Measurements from ENCODE around the gene PARD3.

DNA sequence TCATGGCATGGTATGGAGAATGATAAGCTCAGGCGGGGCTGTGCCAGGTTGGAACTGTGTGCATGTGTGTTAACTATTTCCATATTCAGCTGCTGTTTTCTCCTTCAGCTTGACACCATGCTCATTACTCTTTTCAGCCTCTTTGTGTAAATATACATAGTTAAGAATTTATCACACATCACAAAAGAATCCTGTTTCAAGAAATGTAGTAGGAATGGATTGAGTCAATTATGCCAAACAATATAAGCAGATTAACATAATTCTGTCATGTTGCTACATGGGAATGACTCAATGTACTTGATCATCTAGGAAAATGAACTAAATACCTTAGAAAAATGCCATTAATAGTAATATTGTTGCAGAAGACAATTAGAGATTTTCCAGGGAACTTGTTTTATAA, 687.4 kb downstream of the PARD3 start:
- no peak for TF ChIP-seq JUN (CRISPR knock-in tag; IDR thresholded peaks at IDR 0.05)
- no peak for TF ChIP-seq NFYB (CRISPR knock-in tag; conservative IDR thresholded peaks at IDR 0.05; ENCODE audit: low read depth)
- TF ChIP-seq, protein P1, sequence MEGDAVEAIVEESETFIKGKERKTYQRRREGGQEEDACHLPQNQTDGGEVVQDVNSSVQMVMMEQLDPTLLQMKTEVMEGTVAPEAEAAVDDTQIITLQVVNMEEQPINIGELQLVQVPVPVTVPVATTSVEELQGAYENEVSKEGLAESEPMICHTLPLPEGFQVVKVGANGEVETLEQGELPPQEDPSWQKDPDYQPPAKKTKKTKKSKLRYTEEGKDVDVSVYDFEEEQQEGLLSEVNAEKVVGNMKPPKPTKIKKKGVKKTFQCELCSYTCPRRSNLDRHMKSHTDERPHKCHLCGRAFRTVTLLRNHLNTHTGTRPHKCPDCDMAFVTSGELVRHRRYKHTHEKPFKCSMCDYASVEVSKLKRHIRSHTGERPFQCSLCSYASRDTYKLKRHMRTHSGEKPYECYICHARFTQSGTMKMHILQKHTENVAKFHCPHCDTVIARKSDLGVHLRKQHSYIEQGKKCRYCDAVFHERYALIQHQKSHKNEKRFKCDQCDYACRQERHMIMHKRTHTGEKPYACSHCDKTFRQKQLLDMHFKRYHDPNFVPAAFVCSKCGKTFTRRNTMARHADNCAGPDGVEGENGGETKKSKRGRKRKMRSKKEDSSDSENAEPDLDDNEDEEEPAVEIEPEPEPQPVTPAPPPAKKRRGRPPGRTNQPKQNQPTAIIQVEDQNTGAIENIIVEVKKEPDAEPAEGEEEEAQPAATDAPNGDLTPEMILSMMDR (IDR thresholded peaks at IDR 0.05), result no peak
- TF ChIP-seq ZNF232 (CRISPR knock-in tag; IDR thresholded peaks at IDR 0.05), result no peak
- TF ChIP-seq, protein P2, sequence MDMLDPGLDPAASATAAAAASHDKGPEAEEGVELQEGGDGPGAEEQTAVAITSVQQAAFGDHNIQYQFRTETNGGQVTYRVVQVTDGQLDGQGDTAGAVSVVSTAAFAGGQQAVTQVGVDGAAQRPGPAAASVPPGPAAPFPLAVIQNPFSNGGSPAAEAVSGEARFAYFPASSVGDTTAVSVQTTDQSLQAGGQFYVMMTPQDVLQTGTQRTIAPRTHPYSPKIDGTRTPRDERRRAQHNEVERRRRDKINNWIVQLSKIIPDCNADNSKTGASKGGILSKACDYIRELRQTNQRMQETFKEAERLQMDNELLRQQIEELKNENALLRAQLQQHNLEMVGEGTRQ (CRISPR knock-in tag; IDR thresholded peaks at IDR 0.05), result no peak
- TF ChIP-seq, protein P3, sequence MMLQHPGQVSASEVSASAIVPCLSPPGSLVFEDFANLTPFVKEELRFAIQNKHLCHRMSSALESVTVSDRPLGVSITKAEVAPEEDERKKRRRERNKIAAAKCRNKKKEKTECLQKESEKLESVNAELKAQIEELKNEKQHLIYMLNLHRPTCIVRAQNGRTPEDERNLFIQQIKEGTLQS (CRISPR knock-in tag; conservative IDR thresholded peaks at IDR 0.05), result no peak
- TF ChIP-seq CREM (CRISPR knock-in tag; IDR thresholded peaks at IDR 0.05), result no peak
- TF ChIP-seq IRF2 (CRISPR knock-in tag; IDR thresholded peaks at IDR 0.05; ENCODE audit: borderline replicate concordance, low read depth), result no peak
- TF ChIP-seq, protein P4, sequence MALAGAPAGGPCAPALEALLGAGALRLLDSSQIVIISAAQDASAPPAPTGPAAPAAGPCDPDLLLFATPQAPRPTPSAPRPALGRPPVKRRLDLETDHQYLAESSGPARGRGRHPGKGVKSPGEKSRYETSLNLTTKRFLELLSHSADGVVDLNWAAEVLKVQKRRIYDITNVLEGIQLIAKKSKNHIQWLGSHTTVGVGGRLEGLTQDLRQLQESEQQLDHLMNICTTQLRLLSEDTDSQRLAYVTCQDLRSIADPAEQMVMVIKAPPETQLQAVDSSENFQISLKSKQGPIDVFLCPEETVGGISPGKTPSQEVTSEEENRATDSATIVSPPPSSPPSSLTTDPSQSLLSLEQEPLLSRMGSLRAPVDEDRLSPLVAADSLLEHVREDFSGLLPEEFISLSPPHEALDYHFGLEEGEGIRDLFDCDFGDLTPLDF (CRISPR knock-in tag; IDR thresholded peaks at IDR 0.05), result no peak
- TF ChIP-seq ZBTB21 (CRISPR knock-in tag; IDR thresholded peaks at IDR 0.05; ENCODE audit: borderline replicate concordance), result no peak
- TF ChIP-seq, protein P5, sequence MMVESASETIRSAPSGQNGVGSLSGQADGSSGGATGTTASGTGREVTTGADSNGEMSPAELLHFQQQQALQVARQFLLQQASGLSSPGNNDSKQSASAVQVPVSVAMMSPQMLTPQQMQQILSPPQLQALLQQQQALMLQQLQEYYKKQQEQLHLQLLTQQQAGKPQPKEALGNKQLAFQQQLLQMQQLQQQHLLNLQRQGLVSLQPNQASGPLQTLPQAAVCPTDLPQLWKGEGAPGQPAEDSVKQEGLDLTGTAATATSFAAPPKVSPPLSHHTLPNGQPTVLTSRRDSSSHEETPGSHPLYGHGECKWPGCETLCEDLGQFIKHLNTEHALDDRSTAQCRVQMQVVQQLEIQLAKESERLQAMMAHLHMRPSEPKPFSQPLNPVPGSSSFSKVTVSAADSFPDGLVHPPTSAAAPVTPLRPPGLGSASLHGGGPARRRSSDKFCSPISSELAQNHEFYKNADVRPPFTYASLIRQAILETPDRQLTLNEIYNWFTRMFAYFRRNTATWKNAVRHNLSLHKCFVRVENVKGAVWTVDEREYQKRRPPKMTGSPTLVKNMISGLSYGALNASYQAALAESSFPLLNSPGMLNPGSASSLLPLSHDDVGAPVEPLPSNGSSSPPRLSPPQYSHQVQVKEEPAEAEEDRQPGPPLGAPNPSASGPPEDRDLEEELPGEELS (CRISPR knock-in tag; IDR thresholded peaks at IDR 0.05), result no peak
- no peak for TF ChIP-seq TEAD4 (CRISPR knock-in tag; IDR thresholded peaks at IDR 0.05)
- no peak for TF ChIP-seq SP1 (CRISPR knock-in tag; conservative IDR thresholded peaks at IDR 0.05)
- no peak for TF ChIP-seq TP53 (CRISPR knock-in tag; IDR thresholded peaks at IDR 0.05)
